RWPE1 (cell line): ENCODE results near the gene RAI14.

ENCODE experiments used
- CTCF ChIA-PET: fragments of 350-600 bp; sonication (Branson Sonifier 250); formaldehyde crosslinking; extraction: SDS; loops from one replicate; lab custom pipeline; 2021; lab: Yijun Ruan, JAX
- POLR2A ChIA-PET: fragments of 400-600 bp; formaldehyde crosslinking; extraction: SDS; loops from one replicate; lab custom pipeline; 2020; ENCODE audit warnings: antibody characterized with exemption; ENCODE audit not compliant: low non-redundant PET; lab: Yijun Ruan, JAX
- DNase-seq: peaks from one replicate; pipeline ENCODE4 v3.0.0; 2012; ENCODE audit warnings: low spot score
- H3K27ac ChIP-seq: fragments of 450-650 bp; 2 replicates; pipeline ENCODE4 v1.5.1; 2017
- TF ChIP-seq, protein P1 (sequence below): fragments of 450-650 bp; conservative IDR thresholded peaks from 2 replicates; pipeline ENCODE4 v1.5.1; 2017; ENCODE audit warnings: low read depth, mild to moderate bottlenecking

Gene RAI14

DNA sequence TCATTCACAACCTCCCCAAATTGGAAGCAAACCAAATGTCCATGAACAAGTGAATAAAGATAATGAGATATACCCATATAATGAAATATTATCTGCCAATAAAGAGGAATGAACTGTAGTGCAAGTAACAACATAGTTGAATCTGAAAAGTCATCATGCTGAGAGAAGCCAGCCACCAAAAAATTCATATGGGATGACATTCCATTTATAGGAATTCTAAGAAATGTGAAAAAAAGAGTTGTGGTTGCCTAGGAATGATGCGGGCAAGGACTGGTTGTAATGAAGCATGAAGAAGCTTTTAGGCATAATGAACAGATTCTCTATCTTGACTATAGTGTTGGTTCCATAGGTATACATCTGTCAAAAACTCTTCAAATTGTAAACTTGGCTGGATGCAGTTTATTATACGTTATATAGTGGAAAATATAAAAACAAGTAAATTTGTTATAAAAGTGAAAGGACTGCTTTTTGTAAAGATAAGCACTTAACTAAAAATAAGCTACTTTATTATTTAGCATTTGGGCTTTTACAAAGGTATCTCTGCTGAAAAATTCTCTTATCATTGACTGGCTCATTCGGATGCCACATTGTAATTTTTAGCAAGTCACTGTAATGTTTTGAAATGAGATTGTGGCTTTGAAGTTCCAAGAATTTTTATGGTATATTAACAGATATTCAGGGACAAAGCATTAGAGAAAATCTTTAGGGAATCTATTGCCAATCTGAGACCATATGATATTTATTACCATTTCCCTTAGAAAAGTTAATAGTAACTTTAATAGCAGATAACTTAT lies 161.6 kb downstream of the RAI14 start:
- DNase-seq: no peak
- ChIA-PET POLR2A (no interaction called here), CTCF (interaction anchor here (0.8 kb wide), 1 partner anchor 24 kb away, joined by 4 read pairs; no protein-coding TSS in a partner anchor)
- TF ChIP-seq, protein P1, sequence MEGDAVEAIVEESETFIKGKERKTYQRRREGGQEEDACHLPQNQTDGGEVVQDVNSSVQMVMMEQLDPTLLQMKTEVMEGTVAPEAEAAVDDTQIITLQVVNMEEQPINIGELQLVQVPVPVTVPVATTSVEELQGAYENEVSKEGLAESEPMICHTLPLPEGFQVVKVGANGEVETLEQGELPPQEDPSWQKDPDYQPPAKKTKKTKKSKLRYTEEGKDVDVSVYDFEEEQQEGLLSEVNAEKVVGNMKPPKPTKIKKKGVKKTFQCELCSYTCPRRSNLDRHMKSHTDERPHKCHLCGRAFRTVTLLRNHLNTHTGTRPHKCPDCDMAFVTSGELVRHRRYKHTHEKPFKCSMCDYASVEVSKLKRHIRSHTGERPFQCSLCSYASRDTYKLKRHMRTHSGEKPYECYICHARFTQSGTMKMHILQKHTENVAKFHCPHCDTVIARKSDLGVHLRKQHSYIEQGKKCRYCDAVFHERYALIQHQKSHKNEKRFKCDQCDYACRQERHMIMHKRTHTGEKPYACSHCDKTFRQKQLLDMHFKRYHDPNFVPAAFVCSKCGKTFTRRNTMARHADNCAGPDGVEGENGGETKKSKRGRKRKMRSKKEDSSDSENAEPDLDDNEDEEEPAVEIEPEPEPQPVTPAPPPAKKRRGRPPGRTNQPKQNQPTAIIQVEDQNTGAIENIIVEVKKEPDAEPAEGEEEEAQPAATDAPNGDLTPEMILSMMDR: no peak
- H3K27ac ChIP-seq: no peak overlapping the region

DNA sequence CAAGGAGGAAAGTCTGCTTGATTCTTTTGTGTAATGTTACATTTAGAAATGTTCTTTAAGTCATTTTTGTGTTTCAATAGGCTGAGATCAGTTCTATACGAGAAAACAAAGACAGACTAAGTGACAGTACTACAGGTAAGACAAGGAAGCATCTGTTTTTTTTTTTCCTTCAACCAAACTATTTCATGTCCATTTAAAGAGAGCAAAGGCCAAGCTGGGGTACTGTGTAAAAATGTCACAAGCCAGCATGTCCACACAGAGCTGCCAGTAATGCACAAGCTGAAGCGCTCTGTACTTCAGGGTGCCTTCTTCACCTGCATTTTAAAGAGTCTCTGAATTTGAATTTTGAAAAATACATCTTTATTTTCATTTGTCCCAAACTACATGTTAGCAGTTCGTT lies 162.6 kb downstream of the RAI14 start:
- DNase-seq: no peak
- no peak overlapping the region for H3K27ac ChIP-seq
- TF ChIP-seq, protein P1: no peak
- POLR2A ChIA-PET: no interaction called here
- CTCF ChIA-PET: no interaction called here

DNA sequence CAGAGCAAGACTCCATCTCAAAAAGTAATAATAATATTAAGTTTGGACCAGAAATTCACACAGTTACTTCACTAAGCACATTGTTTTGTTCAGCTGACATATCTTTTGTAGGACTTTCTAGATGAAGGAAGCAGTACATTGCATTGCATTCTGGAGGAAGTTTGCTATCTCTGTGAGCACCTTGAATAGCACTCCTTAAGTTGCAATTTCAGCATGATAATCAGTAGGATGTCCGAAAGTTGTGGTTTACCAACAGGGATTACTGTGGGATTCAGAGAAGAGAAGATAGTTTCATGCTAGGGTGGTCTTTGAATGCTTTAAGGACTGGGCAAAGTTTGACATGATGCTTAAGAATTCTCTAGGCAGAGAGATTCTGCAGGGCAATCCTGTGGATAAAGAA lies 164.5 kb downstream of the RAI14 start:
- CTCF ChIA-PET: no interaction called here
- TF ChIP-seq, protein P1: no peak

DNA sequence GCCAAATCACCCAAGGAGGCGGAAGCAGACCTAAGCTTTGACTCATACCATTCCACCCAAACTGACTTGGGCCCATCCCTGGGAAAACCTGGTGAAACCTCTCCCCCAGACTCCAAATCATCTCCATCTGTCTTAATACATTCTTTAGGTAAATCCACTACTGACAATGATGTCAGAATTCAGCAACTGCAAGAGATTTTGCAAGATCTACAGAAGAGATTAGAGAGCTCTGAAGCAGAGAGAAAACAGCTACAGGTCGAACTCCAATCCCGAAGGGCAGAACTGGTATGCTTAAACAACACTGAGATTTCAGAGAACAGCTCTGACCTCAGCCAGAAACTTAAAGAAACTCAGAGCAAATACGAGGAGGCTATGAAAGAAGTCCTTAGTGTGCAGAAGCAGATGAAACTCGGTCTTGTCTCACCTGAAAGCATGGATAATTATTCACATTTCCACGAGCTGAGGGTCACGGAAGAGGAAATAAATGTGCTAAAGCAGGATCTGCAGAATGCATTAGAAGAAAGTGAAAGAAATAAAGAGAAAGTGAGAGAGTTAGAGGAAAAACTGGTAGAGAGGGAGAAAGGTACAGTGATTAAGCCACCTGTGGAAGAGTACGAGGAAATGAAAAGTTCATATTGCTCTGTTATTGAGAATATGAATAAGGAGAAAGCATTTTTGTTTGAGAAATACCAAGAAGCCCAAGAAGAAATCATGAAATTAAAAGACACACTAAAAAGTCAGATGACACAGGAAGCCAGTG lies 167.0 kb downstream of the RAI14 start:
- no peak for DNase-seq
- CTCF ChIA-PET: interaction anchor here (0.6 kb wide), 1 partner anchor 18 kb away, joined by 3 read pairs; no protein-coding TSS in a partner anchor
- TF ChIP-seq, protein P1: no peak
- POLR2A ChIA-PET: no interaction called here
- no peak overlapping the region for H3K27ac ChIP-seq

More for the DNA sequence above, 164.5 kb downstream of the RAI14 start:
- POLR2A ChIA-PET: no interaction called here
- DNase-seq: no peak
- no peak overlapping the region for H3K27ac ChIP-seq

DNA sequence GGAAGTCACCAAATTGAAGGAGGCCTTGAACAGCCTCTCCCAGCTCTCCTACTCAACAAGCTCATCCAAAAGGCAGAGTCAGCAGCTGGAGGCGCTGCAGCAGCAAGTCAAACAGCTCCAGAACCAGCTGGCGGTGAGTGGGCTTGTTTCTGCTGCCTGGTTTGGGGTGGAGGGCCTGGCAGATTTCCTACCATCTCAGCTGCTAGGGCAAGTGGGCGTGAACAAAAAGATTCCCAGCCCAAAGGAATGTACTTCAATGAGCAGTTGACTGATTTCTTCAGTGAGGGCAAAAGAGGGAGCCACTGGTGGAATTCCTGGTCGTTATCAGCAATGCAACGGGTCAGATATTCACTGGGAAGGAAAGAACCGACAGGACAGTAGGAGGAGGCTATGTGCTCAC lies 170.2 kb downstream of the RAI14 start:
- ChIA-PET POLR2A (no interaction called here), CTCF (interaction anchor here (0.6 to 1.1 kb wide), 2 partner anchors 28 to 341 kb away, joined by 3 to 4 read pairs; no protein-coding TSS in a partner anchor)
- no peak for DNase-seq
- H3K27ac ChIP-seq: no peak overlapping the region
- TF ChIP-seq, protein P1: no peak
